ENCODE results near the gene LPCAT2.

- no peak for TF ChIP-seq GTF2F1 (IDR thresholded peaks at IDR 0.05; ENCODE audit: borderline replicate concordance, low read depth, low read length)
- TF ChIP-seq RAD21 (IDR thresholded peaks at IDR 0.05 in 1 of 2, conservative IDR thresholded peaks at IDR 0.05 in 1 of 2; ENCODE audit: low read depth in 2 of 2, low read length in 2 of 2): no peak
- TF ChIP-seq EZH2 (IDR thresholded peaks at IDR 0.05; ENCODE audit: low read depth, low read length, severe bottlenecking): no peak
- no peak for TF ChIP-seq POLR2A (IDR thresholded peaks at IDR 0.05; ENCODE audit: control extremely low read depth in 1 of 2, low read depth in 2 of 2, low read length in 2 of 2)
- no peak for TF ChIP-seq SP2 (IDR thresholded peaks at IDR 0.05; ENCODE audit: low read length)
- TF ChIP-seq YY1 (IDR thresholded peaks at IDR 0.05; ENCODE audit: low read depth, low read length): no peak
- TF ChIP-seq FOSL1 (IDR thresholded peaks at IDR 0.05; ENCODE audit: insufficient read depth, low read depth, low read length): no peak
These were observed 67.5 kb downstream of the LPCAT2 start for GRCh38 chr16:55576384-55576783.
